22Rv1 (cell line): ENCODE results near the gene VDR.
A peak's percentile ranks its signal among the peaks of the same experiment; 100 is the strongest.

Experiments used
- H3K27ac ChIP-seq: fragments of 450-650 bp; 2 replicates; pipeline ENCODE4 v1.5.1; 2017
- ZFX ChIP-seq: fragments of 450-650 bp; IDR thresholded peaks from 2 replicates; pipeline ENCODE4 v1.6.1; 2017; ENCODE audit warnings: antibody characterized with exemption, borderline replicate concordance
- TF ChIP-seq, protein P1 (sequence below): fragments of 450-650 bp; IDR thresholded peaks from 2 replicates; pipeline ENCODE4 v1.5.1; 2017; ENCODE audit warnings: mild to moderate bottlenecking

Gene VDR

DNA sequence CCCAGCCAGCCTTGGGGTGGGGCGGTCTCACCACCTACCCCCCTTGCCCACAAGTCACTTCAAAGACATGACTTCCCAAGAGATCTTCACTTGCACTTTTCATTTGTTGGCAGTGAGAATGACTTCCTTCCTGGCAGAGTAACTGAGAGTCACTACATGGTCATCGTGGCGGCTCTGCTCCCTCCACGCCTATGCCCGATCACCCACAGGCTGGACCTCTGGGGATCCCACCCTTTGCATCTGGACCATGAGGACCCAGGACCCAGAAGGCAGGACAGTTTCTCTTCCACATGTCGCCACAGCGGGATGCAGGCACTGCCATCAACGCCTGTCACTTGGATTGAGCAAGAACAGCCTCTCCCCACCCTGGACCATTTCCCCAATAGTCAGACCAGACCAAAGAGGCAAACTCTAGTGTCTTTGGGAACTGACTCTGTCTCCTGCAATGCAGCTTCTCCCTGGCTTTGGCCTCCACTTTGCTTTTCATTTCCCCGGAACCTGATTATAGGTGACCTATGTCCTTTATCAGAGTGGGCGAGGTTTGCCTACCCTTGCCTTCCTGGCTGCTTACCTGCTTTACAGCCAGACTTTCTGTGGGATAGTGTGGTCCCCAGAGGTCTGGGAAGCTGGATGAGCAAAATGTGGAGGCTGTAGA lies 3.6 kb downstream of the VDR start:
- no peak overlapping the region for H3K27ac ChIP-seq
- TF ChIP-seq, protein P1, sequence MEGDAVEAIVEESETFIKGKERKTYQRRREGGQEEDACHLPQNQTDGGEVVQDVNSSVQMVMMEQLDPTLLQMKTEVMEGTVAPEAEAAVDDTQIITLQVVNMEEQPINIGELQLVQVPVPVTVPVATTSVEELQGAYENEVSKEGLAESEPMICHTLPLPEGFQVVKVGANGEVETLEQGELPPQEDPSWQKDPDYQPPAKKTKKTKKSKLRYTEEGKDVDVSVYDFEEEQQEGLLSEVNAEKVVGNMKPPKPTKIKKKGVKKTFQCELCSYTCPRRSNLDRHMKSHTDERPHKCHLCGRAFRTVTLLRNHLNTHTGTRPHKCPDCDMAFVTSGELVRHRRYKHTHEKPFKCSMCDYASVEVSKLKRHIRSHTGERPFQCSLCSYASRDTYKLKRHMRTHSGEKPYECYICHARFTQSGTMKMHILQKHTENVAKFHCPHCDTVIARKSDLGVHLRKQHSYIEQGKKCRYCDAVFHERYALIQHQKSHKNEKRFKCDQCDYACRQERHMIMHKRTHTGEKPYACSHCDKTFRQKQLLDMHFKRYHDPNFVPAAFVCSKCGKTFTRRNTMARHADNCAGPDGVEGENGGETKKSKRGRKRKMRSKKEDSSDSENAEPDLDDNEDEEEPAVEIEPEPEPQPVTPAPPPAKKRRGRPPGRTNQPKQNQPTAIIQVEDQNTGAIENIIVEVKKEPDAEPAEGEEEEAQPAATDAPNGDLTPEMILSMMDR, result no peak
- no peak for TF ChIP-seq ZFX

GRCh38 chr12:47900131-47901062 lies 4.4 kb downstream of the VDR start:
- TF ChIP-seq, protein P1, result 0 out of 2 replicates have a peak, but pooled peaks have one; percentile 19
- no peak for TF ChIP-seq ZFX
- no peak overlapping the region for H3K27ac ChIP-seq

GRCh38 chr12:47899466-47899865 lies 5.3 kb downstream of the VDR start:
- TF ChIP-seq, protein P1, result no peak
- TF ChIP-seq ZFX, result no peak
- no peak overlapping the region for H3K27ac ChIP-seq

DNA sequence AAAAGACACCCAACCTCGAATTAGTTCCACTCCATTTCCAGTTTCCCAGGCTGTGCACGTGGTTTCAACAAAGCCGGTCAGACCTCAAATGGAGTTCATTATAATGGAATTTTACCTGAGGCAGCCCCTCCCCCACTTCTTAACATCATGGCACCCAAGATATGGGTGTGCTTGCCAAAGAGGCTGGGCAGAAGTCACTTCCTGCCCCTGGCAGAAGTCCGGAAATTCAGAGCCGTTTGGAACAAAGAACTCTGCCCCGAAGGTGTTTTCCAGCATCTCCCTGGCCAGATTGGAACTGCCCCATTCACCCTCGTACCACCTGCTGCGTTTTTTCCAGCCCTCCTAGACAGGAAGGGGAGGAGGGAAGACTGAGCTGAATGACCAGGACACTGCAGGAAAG lies 8.2 kb downstream of the VDR start:
- peak overlapping the region; percentile 67 for H3K27ac ChIP-seq
- TF ChIP-seq, protein P1, result no peak
- TF ChIP-seq ZFX, result no peak

- peak overlapping the region; percentile 67 for H3K27ac ChIP-seq
These were observed 8.8 kb downstream of the VDR start for GRCh38 chr12:47896022-47896421.

GRCh38 chr12:47894652-47895051 lies 10.1 kb downstream of the VDR start:
- TF ChIP-seq ZFX, result no peak
- TF ChIP-seq, protein P1, result no peak
- H3K27ac ChIP-seq, result no peak overlapping the region

More at GRCh38 chr12:47896022-47896421, 8.8 kb downstream of the VDR start:
- TF ChIP-seq ZFX, result no peak
- TF ChIP-seq, protein P1, result no peak

GRCh38 chr12:47894068-47894467 lies 10.7 kb downstream of the VDR start:
- no peak for TF ChIP-seq ZFX
- TF ChIP-seq, protein P1, result no peak
- H3K27ac ChIP-seq, result no peak overlapping the region
